GM23338 (cell line): Measurements from ENCODE around the gene ABCA1. TPM values are rescaled to one million over a fixed set of nuclear protein-coding genes. Genes with fewer than 3 reads are reported as not detected.

Experiments
- ATAC-seq: fragments of 200-7000 bp; cut with Tn5 transposase; 3 replicates; pipeline ENCODE4 v1.9.1; 2020
- DNase-seq: peaks from one replicate; pipeline ENCODE4 v3.0.0-alpha.2; 2015; ENCODE audit warnings: low spot score
- H2AFZ ChIP-seq: fragments of 200-600 bp; sonication (generic); 2 replicates; pipeline ENCODE4 v1.8.0; 2016; ENCODE audit warnings: antibody characterized with exemption, mild to moderate bottlenecking, moderate library complexity
- H3F3A ChIP-seq: fragments of 200-600 bp; sonication (generic); replicated peaks from 2 replicates; pipeline ENCODE4 v1.8.0; 2017; ENCODE audit warnings: antibody characterized with exemption, mixed run types, low read depth
- H3K27ac ChIP-seq: fragments of 200-600 bp; sonication (generic); 2 replicates; pipeline ENCODE4 v1.6.1; 2016; ENCODE audit warnings: low read depth
- H3K27me3 ChIP-seq: fragments of 200-600 bp; sonication (generic); 2 replicates; pipeline ENCODE4 v1.8.0; 2016; ENCODE audit warnings: mild to moderate bottlenecking, mixed run types, moderate library complexity; ENCODE audit not compliant: insufficient read depth
- H3K36me3 ChIP-seq: fragments of 200-600 bp; sonication (generic); 2 replicates; pipeline ENCODE4 v1.8.0; 2016; ENCODE audit warnings: mild to moderate bottlenecking; ENCODE audit not compliant: insufficient read depth
- H3K4me1 ChIP-seq: fragments of 200-600 bp; sonication (generic); 2 replicates; pipeline ENCODE4 v1.8.0; 2016; ENCODE audit warnings: mild to moderate bottlenecking, moderate library complexity; ENCODE audit not compliant: insufficient read depth
- H3K4me2 ChIP-seq: fragments of 200-600 bp; sonication (generic); 2 replicates; pipeline ENCODE4 v1.7.1; 2017; ENCODE audit warnings: mixed run types
- H3K4me3 ChIP-seq: fragments of 200-600 bp; sonication (generic); 2 replicates; pipeline ENCODE4 v1.6.1; 2016; ENCODE audit warnings: mixed run types
- H3K79me2 ChIP-seq: fragments of 200-600 bp; sonication (generic); replicated peaks from 2 replicates; pipeline ENCODE4 v1.8.0; 2017; ENCODE audit warnings: mild to moderate bottlenecking; ENCODE audit not compliant: insufficient read depth
- H3K9me2 ChIP-seq: fragments of 200-600 bp; sonication (generic); 2 replicates; pipeline ENCODE4 v1.8.0; 2017; ENCODE audit not compliant: insufficient read depth
- H4K20me1 ChIP-seq: fragments of 200-600 bp; sonication (generic); replicated peaks from 2 replicates; pipeline ENCODE4 v1.8.0; 2017; ENCODE audit warnings: mild to moderate bottlenecking; ENCODE audit not compliant: insufficient read depth
- H3K27ac Mint-ChIP-seq: 2 replicates; pipeline ENCODE4 v1.8.0; 2020; ENCODE audit warnings: inconsistent platforms, mild to moderate bottlenecking, moderate library complexity, mixed read lengths
- H3K27me3 Mint-ChIP-seq: 3 replicates; pipeline ENCODE4 v1.8.0; 2022; ENCODE audit warnings: low read depth, mild to moderate bottlenecking, moderate library complexity, mixed read lengths, inconsistent platforms; ENCODE audit not compliant: insufficient read depth, poor library complexity
- H3K36me3 Mint-ChIP-seq: 3 replicates; pipeline ENCODE4 v1.8.0; 2021; ENCODE audit warnings: low read depth, mild to moderate bottlenecking, inconsistent platforms, moderate library complexity, mixed read lengths
- H3K4me1 Mint-ChIP-seq: 3 replicates; pipeline ENCODE4 v1.8.0; 2020; ENCODE audit warnings: mild to moderate bottlenecking, inconsistent platforms, mixed read lengths
- H3K4me3 Mint-ChIP-seq: 3 replicates; pipeline ENCODE4 v1.8.0; 2021; ENCODE audit warnings: moderate library complexity, mild to moderate bottlenecking, inconsistent platforms, mixed read lengths
- H3K9me3 Mint-ChIP-seq: 3 replicates; pipeline ENCODE4 v1.8.0; 2020; ENCODE audit warnings: moderate library complexity, mild to moderate bottlenecking, inconsistent platforms, mixed read lengths
- CREB1 ChIP-seq: fragments of 250-450 bp; sonication (Bioruptor Pico); IDR thresholded peaks from 2 replicates; pipeline ENCODE4 v1.5.0; 2020; ENCODE audit warnings: low read depth, mild to moderate bottlenecking, moderate library complexity
- EZH2 ChIP-seq: fragments of 200-600 bp; sonication (generic); IDR thresholded peaks from one replicate; pipeline ENCODE4 v1.8.0; 2017; ENCODE audit warnings: antibody characterized with exemption, mild to moderate bottlenecking, low read depth; ENCODE audit not compliant: unreplicated experiment
- EZH2phosphoT487 ChIP-seq: fragments of 200-600 bp; sonication (generic); IDR thresholded peaks from one replicate; pipeline ENCODE4 v1.8.1; 2018; ENCODE audit warnings: antibody characterized with exemption; ENCODE audit not compliant: unreplicated experiment
- JUNB ChIP-seq: IDR thresholded peaks from one replicate; pipeline ENCODE4 v1.6.1; 2016; ENCODE audit warnings: antibody characterized with exemption; ENCODE audit not compliant: unreplicated experiment
- NANOG ChIP-seq: IDR thresholded peaks from 2 replicates; pipeline ENCODE4 v1.6.1; 2016; ENCODE audit warnings: antibody characterized with exemption, borderline replicate concordance
- POLR2AphosphoS5 ChIP-seq: IDR thresholded peaks from 2 replicates; pipeline ENCODE4 v1.6.1; 2016; ENCODE audit warnings: antibody characterized with exemption, low read depth
- STAT1 ChIP-seq: IDR thresholded peaks from one replicate; pipeline ENCODE4 v1.6.1; 2016; ENCODE audit warnings: antibody characterized with exemption; ENCODE audit not compliant: unreplicated experiment
- ZNF114 ChIP-seq: fragments of 250-450 bp; sonication (Bioruptor Pico); IDR thresholded peaks from 2 replicates; pipeline ENCODE4 v1.5.0; 2020; ENCODE audit warnings: mild to moderate bottlenecking, moderate library complexity
- polyA plus RNA-seq: library from polyadenylated mRNA; unstranded; fragments of >200 nt; fragmentation: Nextera tagmentation; extraction: Ambion mirVana; gene quantifications from 2 replicates; pipeline ENCODE4 v1.2.1, GENCODE V29; 2016
- total RNA-seq: library from RNA; depleted of rRNA; stranded (reverse); fragments of >200 nt; shearing (Covaris generic); gene quantifications from 2 replicates; pipeline ENCODE4 v1.2.3, GENCODE V29; 2014
- TF ChIP-seq, protein P1 (sequence below), 2 experiments: fragments of 200-600 bp in 1 of 2; sonication (generic) in 1 of 2; conservative IDR thresholded peaks; 2 replicates each; pipeline versions ENCODE4 v1.5.1 to v1.6.1; 2016 to 2017; ENCODE audit warnings: antibody characterized with exemption in 2 of 2, low read depth in 2 of 2, mild to moderate bottlenecking in 2 of 2, moderate library complexity in 1 of 2
- TF ChIP-seq, protein P2 (sequence below): fragments of 250-450 bp; sonication (Bioruptor Pico); IDR thresholded peaks from 2 replicates; pipeline ENCODE4 v1.5.0; 2020; ENCODE audit warnings: mild to moderate bottlenecking, moderate library complexity
- TF ChIP-seq, protein P3 (sequence below): IDR thresholded peaks from 2 replicates; pipeline ENCODE4 v1.6.1; 2016; ENCODE audit warnings: antibody characterized with exemption
- TF ChIP-seq, protein P4 (sequence below): IDR thresholded peaks from one replicate; pipeline ENCODE4 v1.6.1; 2018; ENCODE audit warnings: antibody characterized with exemption; ENCODE audit not compliant: unreplicated experiment

ABCA1 gene
- total and polyA plus RNA-seq, 2 experiments from 2014 or later, result 1.4 to 2.8 TPM

DNA sequence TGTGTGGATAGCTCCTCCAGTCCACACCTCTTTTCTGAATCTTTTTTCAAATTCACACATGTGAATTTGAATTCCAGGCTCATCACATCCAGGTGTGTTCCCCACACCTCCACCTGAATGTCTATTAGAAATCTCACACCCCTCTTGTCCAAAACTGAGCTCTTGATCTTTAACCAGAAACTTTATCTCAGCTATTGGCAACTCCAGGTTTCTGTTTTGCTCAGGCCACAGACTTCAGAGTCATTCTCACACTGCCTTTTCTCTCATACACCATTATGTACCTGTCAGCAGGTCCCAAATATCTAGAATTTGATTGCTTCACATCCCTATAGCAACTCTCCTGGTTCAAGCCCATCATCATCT lies 152.4 kb downstream of the ABCA1 start:
- no peaks in the 10 kb centered on the region for H3K79me2 ChIP-seq
- H3K27ac Mint-ChIP-seq, result no peak overlapping the region
- H4K20me1 ChIP-seq, result no peaks in the 10 kb centered on the region
- H3K36me3 ChIP-seq, result no peaks in the 10 kb centered on the region
- no peaks in the 10 kb centered on the region for H3K9me3 Mint-ChIP-seq
- no peak overlapping the region for H2AFZ ChIP-seq
- H3K27me3 ChIP-seq, result no peaks in the 10 kb centered on the region
- no peak overlapping the region for H3K4me3 Mint-ChIP-seq
- TF ChIP-seq, protein P1, sequence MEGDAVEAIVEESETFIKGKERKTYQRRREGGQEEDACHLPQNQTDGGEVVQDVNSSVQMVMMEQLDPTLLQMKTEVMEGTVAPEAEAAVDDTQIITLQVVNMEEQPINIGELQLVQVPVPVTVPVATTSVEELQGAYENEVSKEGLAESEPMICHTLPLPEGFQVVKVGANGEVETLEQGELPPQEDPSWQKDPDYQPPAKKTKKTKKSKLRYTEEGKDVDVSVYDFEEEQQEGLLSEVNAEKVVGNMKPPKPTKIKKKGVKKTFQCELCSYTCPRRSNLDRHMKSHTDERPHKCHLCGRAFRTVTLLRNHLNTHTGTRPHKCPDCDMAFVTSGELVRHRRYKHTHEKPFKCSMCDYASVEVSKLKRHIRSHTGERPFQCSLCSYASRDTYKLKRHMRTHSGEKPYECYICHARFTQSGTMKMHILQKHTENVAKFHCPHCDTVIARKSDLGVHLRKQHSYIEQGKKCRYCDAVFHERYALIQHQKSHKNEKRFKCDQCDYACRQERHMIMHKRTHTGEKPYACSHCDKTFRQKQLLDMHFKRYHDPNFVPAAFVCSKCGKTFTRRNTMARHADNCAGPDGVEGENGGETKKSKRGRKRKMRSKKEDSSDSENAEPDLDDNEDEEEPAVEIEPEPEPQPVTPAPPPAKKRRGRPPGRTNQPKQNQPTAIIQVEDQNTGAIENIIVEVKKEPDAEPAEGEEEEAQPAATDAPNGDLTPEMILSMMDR (conservative IDR thresholded peaks at IDR 0.05; ENCODE audit: low read depth in 2 of 2), result no peak
- no peak for TF ChIP-seq POLR2AphosphoS5
- TF ChIP-seq, protein P2, sequence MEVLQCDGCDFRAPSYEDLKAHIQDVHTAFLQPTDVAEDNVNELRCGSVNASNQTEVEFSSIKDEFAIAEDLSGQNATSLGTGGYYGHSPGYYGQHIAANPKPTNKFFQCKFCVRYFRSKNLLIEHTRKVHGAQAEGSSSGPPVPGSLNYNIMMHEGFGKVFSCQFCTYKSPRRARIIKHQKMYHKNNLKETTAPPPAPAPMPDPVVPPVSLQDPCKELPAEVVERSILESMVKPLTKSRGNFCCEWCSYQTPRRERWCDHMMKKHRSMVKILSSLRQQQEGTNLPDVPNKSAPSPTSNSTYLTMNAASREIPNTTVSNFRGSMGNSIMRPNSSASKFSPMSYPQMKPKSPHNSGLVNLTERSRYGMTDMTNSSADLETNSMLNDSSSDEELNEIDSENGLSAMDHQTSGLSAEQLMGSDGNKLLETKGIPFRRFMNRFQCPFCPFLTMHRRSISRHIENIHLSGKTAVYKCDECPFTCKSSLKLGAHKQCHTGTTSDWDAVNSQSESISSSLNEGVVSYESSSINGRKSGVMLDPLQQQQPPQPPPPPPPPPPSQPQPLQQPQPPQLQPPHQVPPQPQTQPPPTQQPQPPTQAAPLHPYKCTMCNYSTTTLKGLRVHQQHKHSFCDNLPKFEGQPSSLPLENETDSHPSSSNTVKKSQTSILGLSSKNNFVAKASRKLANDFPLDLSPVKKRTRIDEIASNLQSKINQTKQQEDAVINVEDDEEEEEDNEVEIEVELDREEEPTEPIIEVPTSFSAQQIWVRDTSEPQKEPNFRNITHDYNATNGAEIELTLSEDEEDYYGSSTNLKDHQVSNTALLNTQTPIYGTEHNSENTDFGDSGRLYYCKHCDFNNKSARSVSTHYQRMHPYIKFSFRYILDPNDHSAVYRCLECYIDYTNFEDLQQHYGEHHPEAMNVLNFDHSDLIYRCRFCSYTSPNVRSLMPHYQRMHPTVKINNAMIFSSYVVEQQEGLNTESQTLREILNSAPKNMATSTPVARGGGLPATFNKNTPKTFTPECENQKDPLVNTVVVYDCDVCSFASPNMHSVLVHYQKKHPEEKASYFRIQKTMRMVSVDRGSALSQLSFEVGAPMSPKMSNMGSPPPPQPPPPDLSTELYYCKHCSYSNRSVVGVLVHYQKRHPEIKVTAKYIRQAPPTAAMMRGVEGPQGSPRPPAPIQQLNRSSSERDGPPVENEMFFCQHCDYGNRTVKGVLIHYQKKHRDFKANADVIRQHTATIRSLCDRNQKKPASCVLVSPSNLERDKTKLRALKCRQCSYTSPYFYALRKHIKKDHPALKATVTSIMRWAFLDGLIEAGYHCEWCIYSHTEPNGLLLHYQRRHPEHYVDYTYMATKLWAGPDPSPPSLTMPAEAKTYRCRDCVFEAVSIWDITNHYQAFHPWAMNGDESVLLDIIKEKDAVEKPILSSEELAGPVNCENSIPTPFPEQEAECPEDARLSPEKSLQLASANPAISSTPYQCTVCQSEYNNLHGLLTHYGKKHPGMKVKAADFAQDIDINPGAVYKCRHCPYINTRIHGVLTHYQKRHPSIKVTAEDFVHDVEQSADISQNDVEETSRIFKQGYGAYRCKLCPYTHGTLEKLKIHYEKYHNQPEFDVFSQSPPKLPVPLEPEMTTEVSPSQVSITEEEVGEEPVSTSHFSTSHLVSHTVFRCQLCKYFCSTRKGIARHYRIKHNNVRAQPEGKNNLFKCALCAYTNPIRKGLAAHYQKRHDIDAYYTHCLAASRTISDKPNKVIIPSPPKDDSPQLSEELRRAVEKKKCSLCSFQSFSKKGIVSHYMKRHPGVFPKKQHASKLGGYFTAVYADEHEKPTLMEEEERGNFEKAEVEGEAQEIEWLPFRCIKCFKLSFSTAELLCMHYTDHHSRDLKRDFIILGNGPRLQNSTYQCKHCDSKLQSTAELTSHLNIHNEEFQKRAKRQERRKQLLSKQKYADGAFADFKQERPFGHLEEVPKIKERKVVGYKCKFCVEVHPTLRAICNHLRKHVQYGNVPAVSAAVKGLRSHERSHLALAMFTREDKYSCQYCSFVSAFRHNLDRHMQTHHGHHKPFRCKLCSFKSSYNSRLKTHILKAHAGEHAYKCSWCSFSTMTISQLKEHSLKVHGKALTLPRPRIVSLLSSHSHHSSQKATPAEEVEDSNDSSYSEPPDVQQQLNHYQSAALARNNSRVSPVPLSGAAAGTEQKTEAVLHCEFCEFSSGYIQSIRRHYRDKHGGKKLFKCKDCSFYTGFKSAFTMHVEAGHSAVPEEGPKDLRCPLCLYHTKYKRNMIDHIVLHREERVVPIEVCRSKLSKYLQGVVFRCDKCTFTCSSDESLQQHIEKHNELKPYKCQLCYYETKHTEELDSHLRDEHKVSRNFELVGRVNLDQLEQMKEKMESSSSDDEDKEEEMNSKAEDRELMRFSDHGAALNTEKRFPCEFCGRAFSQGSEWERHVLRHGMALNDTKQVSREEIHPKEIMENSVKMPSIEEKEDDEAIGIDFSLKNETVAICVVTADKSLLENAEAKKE, result no peak
- no peak for TF ChIP-seq STAT1
- TF ChIP-seq, protein P3, sequence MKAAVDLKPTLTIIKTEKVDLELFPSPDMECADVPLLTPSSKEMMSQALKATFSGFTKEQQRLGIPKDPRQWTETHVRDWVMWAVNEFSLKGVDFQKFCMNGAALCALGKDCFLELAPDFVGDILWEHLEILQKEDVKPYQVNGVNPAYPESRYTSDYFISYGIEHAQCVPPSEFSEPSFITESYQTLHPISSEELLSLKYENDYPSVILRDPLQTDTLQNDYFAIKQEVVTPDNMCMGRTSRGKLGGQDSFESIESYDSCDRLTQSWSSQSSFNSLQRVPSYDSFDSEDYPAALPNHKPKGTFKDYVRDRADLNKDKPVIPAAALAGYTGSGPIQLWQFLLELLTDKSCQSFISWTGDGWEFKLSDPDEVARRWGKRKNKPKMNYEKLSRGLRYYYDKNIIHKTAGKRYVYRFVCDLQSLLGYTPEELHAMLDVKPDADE, result no peak
- TF ChIP-seq CREB1 (CRISPR knock-in tag), result no peak
- no peak for TF ChIP-seq JUNB
- TF ChIP-seq EZH2, result no peak
- no peak for TF ChIP-seq NANOG
- TF ChIP-seq, protein P4, sequence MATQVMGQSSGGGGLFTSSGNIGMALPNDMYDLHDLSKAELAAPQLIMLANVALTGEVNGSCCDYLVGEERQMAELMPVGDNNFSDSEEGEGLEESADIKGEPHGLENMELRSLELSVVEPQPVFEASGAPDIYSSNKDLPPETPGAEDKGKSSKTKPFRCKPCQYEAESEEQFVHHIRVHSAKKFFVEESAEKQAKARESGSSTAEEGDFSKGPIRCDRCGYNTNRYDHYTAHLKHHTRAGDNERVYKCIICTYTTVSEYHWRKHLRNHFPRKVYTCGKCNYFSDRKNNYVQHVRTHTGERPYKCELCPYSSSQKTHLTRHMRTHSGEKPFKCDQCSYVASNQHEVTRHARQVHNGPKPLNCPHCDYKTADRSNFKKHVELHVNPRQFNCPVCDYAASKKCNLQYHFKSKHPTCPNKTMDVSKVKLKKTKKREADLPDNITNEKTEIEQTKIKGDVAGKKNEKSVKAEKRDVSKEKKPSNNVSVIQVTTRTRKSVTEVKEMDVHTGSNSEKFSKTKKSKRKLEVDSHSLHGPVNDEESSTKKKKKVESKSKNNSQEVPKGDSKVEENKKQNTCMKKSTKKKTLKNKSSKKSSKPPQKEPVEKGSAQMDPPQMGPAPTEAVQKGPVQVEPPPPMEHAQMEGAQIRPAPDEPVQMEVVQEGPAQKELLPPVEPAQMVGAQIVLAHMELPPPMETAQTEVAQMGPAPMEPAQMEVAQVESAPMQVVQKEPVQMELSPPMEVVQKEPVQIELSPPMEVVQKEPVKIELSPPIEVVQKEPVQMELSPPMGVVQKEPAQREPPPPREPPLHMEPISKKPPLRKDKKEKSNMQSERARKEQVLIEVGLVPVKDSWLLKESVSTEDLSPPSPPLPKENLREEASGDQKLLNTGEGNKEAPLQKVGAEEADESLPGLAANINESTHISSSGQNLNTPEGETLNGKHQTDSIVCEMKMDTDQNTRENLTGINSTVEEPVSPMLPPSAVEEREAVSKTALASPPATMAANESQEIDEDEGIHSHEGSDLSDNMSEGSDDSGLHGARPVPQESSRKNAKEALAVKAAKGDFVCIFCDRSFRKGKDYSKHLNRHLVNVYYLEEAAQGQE, result no peak
- TF ChIP-seq ZNF114 (CRISPR knock-in tag), result no peak
- TF ChIP-seq EZH2phosphoT487, result no peak
- no peak overlapping the region for H3K27ac ChIP-seq
- no peaks in the 10 kb centered on the region for H3K4me1 ChIP-seq
- H3F3A ChIP-seq, result no peaks in the 10 kb centered on the region
- H3K9me2 ChIP-seq, result no peaks in the 10 kb centered on the region
- no peak overlapping the region for H3K4me2 ChIP-seq
- H3K4me3 ChIP-seq, result no peak overlapping the region
- DNase-seq (no peak), ATAC-seq (no peak)
- H3K4me1 Mint-ChIP-seq, result no peaks in the 10 kb centered on the region
- no peaks in the 10 kb centered on the region for H3K36me3 Mint-ChIP-seq
- no peaks in the 10 kb centered on the region for H3K27me3 Mint-ChIP-seq
